ENCODE measurements around the gene CCNY.

The CCNY gene

GRCh38 chr10:35433851-35434426, 97.6 kb downstream of the CCNY start:
- DNase-seq: no peak

- no peak for DNase-seq
These were observed 98.2 kb downstream of the CCNY start for GRCh38 chr10:35434533-35434932.

GRCh38 chr10:35435824-35436223, 99.5 kb downstream of the CCNY start:
- DNase-seq: no peak

GRCh38 chr10:35437829-35438228, 101.5 kb downstream of the CCNY start:
- no peak for DNase-seq

GRCh38 chr10:35438718-35439571, 102.6 kb downstream of the CCNY start:
- no peak for DNase-seq

GRCh38 chr10:35440016-35440415, 103.7 kb downstream of the CCNY start:
- DNase-seq: no peak

GRCh38 chr10:35442028-35442427, 105.7 kb downstream of the CCNY start:
- no peak for DNase-seq

- DNase-seq: no peak
These were observed 106.3 kb downstream of the CCNY start for GRCh38 chr10:35442592-35442991.

GRCh38 chr10:35443858-35444257, 107.5 kb downstream of the CCNY start:
- DNase-seq: no peak

- DNase-seq: no peak
These were observed 109.0 kb downstream of the CCNY start for GRCh38 chr10:35445150-35445884.

- DNase-seq: no peak
These were observed 110.1 kb downstream of the CCNY start for GRCh38 chr10:35446439-35446838.

- peak; percentile 16 to 80 for DNase-seq
These were observed 111.5 kb downstream of the CCNY start for GRCh38 chr10:35447693-35448407.

- no peak for DNase-seq
These were observed 112.7 kb downstream of the CCNY start for GRCh38 chr10:35448687-35449662.

GRCh38 chr10:35449944-35450343, 113.6 kb downstream of the CCNY start:
- DNase-seq: no peak

GRCh38 chr10:35451151-35452016, 115.1 kb downstream of the CCNY start:
- DNase-seq: no peak

- no peak for DNase-seq
These were observed 115.9 kb downstream of the CCNY start for GRCh38 chr10:35452171-35452570.

- DNase-seq: no peak
These were observed 116.5 kb downstream of the CCNY start for GRCh38 chr10:35452847-35453246.

GRCh38 chr10:35453855-35454532, 117.7 kb downstream of the CCNY start:
- DNase-seq: no peak

GRCh38 chr10:35456153-35456720, 119.9 kb downstream of the CCNY start:
- DNase-seq: no peak

- no peak for DNase-seq
These were observed 120.5 kb downstream of the CCNY start for GRCh38 chr10:35456784-35457183.

Measured in SW 1271 (cell line).